Neuronal stem cell (in vitro differentiated cells): ENCODE data around the gene CFAP20.
A peak's percentile ranks its signal among the peaks of the same experiment; 100 is the strongest.

Experiments used
- DNase-seq: peaks from one replicate; pipeline ENCODE4 v3.0.0-alpha.2; 2013; ENCODE audit warnings: low spot score
- H2AFZ ChIP-seq: one replicate; pipeline ENCODE4 v1.6.1; 2013; ENCODE audit warnings: mild to moderate bottlenecking, low read length, inconsistent platforms
- H2AK5ac ChIP-seq: 2 replicates; pipeline ENCODE4 v1.6.1; 2013; ENCODE audit warnings: low read depth, mild to moderate bottlenecking, inconsistent platforms, low read length, moderate library complexity, mixed read lengths
- H2BK120ac ChIP-seq: 2 replicates; pipeline ENCODE4 v1.6.1; 2013; ENCODE audit warnings: low read depth, mild to moderate bottlenecking, inconsistent platforms, low read length, moderate library complexity, mixed read lengths
- H2BK12ac ChIP-seq: one replicate; pipeline ENCODE4 v1.6.1; 2013; ENCODE audit warnings: low read length, inconsistent platforms
- H2BK15ac ChIP-seq: 2 replicates; pipeline ENCODE4 v1.6.1; 2013; ENCODE audit warnings: mild to moderate bottlenecking, low read length, inconsistent platforms, mixed read lengths
- H2BK5ac ChIP-seq: one replicate; pipeline ENCODE4 v1.6.1; 2013; ENCODE audit warnings: inconsistent platforms, mild to moderate bottlenecking, low read length, moderate library complexity
- H3K14ac ChIP-seq: one replicate; pipeline ENCODE4 v1.6.1; 2013; ENCODE audit warnings: low read length, inconsistent platforms
- H3K18ac ChIP-seq: 2 replicates; pipeline ENCODE4 v1.6.1; 2013; ENCODE audit warnings: low read length, inconsistent platforms
- H3K23ac ChIP-seq: 2 replicates; pipeline ENCODE4 v1.6.1; 2013; ENCODE audit warnings: low read depth, mild to moderate bottlenecking, mixed read lengths, low read length, inconsistent platforms; ENCODE audit not compliant: poor library complexity
- H3K27ac ChIP-seq: replicated peaks from 3 replicates; pipeline ENCODE4 v1.5.1; 2013; ENCODE audit warnings: low read length, inconsistent platforms
- H3K27me3 ChIP-seq, 3 experiments: 2 replicates each; pipeline ENCODE4 v1.6.1; 2013; ENCODE audit warnings: low read length in 3 of 3, mild to moderate bottlenecking in 2 of 3, inconsistent platforms in 1 of 3, low read depth in 1 of 3, mixed read lengths in 1 of 3, moderate library complexity in 1 of 3; ENCODE audit not compliant: control insufficient read depth in 3 of 3, insufficient read depth in 3 of 3
- H3K36me3 ChIP-seq, 2 donors: replicated peaks in 1 of 2; 2 replicates each; pipeline ENCODE4 v1.6.1; 2013; ENCODE audit warnings: low read length in 2 of 2; ENCODE audit not compliant: control insufficient read depth in 2 of 2, insufficient read depth in 2 of 2
- H3K4ac ChIP-seq: 2 replicates; pipeline ENCODE4 v1.6.1; 2013; ENCODE audit warnings: inconsistent platforms, mild to moderate bottlenecking, low read length, moderate library complexity
- H3K4me1 ChIP-seq, 2 donors: 1 replicate in 1 of 2; 2 replicates in 1 of 2; pipeline ENCODE4 v1.6.1; 2013; ENCODE audit warnings: low read length in 2 of 2, low read depth in 1 of 2; ENCODE audit not compliant: control insufficient read depth in 2 of 2, insufficient read depth in 1 of 2
- H3K4me2 ChIP-seq: one replicate; pipeline ENCODE4 v1.6.1; 2013; ENCODE audit warnings: mild to moderate bottlenecking, low read length, inconsistent platforms; ENCODE audit not compliant: insufficient read depth, poor library complexity, severe bottlenecking
- H3K4me3 ChIP-seq, 2 donors: 2 replicates each; pipeline ENCODE4 v1.5.1; 2013; ENCODE audit warnings: low read length in 2 of 2, mild to moderate bottlenecking in 2 of 2, inconsistent platforms in 1 of 2, moderate library complexity in 1 of 2
- H3K79me1 ChIP-seq: one replicate; pipeline ENCODE4 v1.6.1; 2013; ENCODE audit warnings: low read depth, mild to moderate bottlenecking, inconsistent platforms, low read length, moderate library complexity
- H3K9ac ChIP-seq: one replicate; pipeline ENCODE4 v1.6.1; 2013; ENCODE audit warnings: mild to moderate bottlenecking, low read depth, low read length, inconsistent platforms; ENCODE audit not compliant: poor library complexity
- H3K9me3 ChIP-seq, 2 donors: replicated peaks in 1 of 2; 2 replicates each; pipeline versions ENCODE3 to v1.6.1; 2013; ENCODE audit warnings: low read length in 2 of 2, mild to moderate bottlenecking in 2 of 2, inconsistent platforms in 1 of 2, low read depth in 1 of 2, mixed read lengths in 1 of 2, moderate library complexity in 1 of 2; ENCODE audit not compliant: control insufficient read depth in 2 of 2, insufficient read depth in 1 of 2
- H4K8ac ChIP-seq: one replicate; pipeline ENCODE4 v1.6.1; 2013; ENCODE audit warnings: low read depth, mild to moderate bottlenecking, inconsistent platforms, low read length, moderate library complexity
- H4K91ac ChIP-seq: one replicate; pipeline ENCODE4 v1.6.1; 2013; ENCODE audit warnings: low read length, low read depth, mild to moderate bottlenecking, inconsistent platforms; ENCODE audit not compliant: poor library complexity
- WGBS, 2 donors: extraction: QIAGEN DNeasy Blood & Tissue Kit; methylation state at CpG; one replicate each; pipeline ENCODE4 v1.1.7; 2013; ENCODE audit warnings: missing lambda C conversion rate in 2 of 2, mixed read lengths in 1 of 2; ENCODE audit not compliant: insufficient read length in 2 of 2, insufficient replicate concordance in 1 of 2; ENCODE audit errors: extremely low coverage in 2 of 2; 5-methylcytosine and 5-hydroxymethylcytosine counted together

Gene CFAP20

GRCh38 chr16:58116529-58116928, 12.7 kb downstream of the CFAP20 start:
- no peak overlapping the region for H3K14ac ChIP-seq
- no peak overlapping the region for H3K27ac ChIP-seq
- H2BK12ac ChIP-seq: no peak overlapping the region
- no peak overlapping the region for H4K8ac ChIP-seq
- H2BK5ac ChIP-seq: no peak overlapping the region
- H3K79me1 ChIP-seq: no peaks in the 10 kb centered on the region
- no peak overlapping the region for H3K18ac ChIP-seq
- no peak overlapping the region for H2BK15ac ChIP-seq
- peaks cover 29 to 52% of the 10 kb centered on the region in 2 donors for H3K36me3 ChIP-seq
- H3K4me2 ChIP-seq: no peak overlapping the region
- no peaks in the 10 kb centered on the region for H3K27me3 ChIP-seq
- no CpG with 5 or more reads among the region's 6 CpGs for WGBS, 2 donors
- H3K4me3 ChIP-seq: no peak overlapping the region
- H3K9me3 ChIP-seq: peaks cover 3 to 5% of the 10 kb centered on the region in 2 donors
- no peak for DNase-seq
- H3K4me1 ChIP-seq: peaks cover 10 to 17% of the 10 kb centered on the region in 2 donors
- H3K9ac ChIP-seq: no peak overlapping the region
- no peak overlapping the region for H3K23ac ChIP-seq
- no peak overlapping the region for H2AFZ ChIP-seq
- H2BK120ac ChIP-seq: no peak overlapping the region
- no peak overlapping the region for H3K4ac ChIP-seq
- no peak overlapping the region for H4K91ac ChIP-seq
- H2AK5ac ChIP-seq: no peak overlapping the region

- Histone ChIP-seq H2BK120ac (no peak overlapping the region), H3K27me3 (no peaks in the 10 kb centered on the region), H3K4me3 (no peak overlapping the region), H2BK5ac (no peak overlapping the region), H3K27ac (no peak overlapping the region), H3K23ac (no peak overlapping the region), H2BK12ac (no peak overlapping the region), H4K8ac (no peak overlapping the region), H3K4me1 (peaks cover 12 to 15% of the 10 kb centered on the region in 2 donors), H2AFZ (no peak overlapping the region), H3K36me3 (peaks cover 29 to 52% of the 10 kb centered on the region in 2 donors), H3K4me2 (no peak overlapping the region), H3K18ac (no peak overlapping the region), H3K4ac (no peak overlapping the region), H3K79me1 (no peaks in the 10 kb centered on the region), H3K14ac (no peak overlapping the region), H3K9ac (no peak overlapping the region), H3K9me3 (peaks cover 3 to 5% of the 10 kb centered on the region in 2 donors), H4K91ac (no peak overlapping the region), H2BK15ac (no peak overlapping the region), H2AK5ac (no peak overlapping the region)
- WGBS, 2 donors: no CpG with 5 or more reads among the region's 6 CpGs
- DNase-seq: no peak
These were observed 13.1 kb downstream of the CFAP20 start for GRCh38 chr16:58116081-58116480.

GRCh38 chr16:58114827-58115825, 14.1 kb downstream of the CFAP20 start:
- H2BK5ac ChIP-seq: no peak overlapping the region
- peaks cover 3 to 5% of the 10 kb centered on the region in 2 donors for H3K9me3 ChIP-seq
- H3K27ac ChIP-seq: no peak overlapping the region
- H4K8ac ChIP-seq: no peak overlapping the region
- no peak overlapping the region for H3K4me2 ChIP-seq
- DNase-seq: no peak
- no peak overlapping the region for H3K18ac ChIP-seq
- H3K14ac ChIP-seq: no peak overlapping the region
- no peaks in the 10 kb centered on the region for H3K27me3 ChIP-seq
- H3K9ac ChIP-seq: no peak overlapping the region
- no peak overlapping the region for H2AFZ ChIP-seq
- no peak overlapping the region for H2BK120ac ChIP-seq
- no peaks in the 10 kb centered on the region for H3K79me1 ChIP-seq
- no peak overlapping the region for H3K4ac ChIP-seq
- peaks cover 12 to 16% of the 10 kb centered on the region in 2 donors for H3K4me1 ChIP-seq
- WGBS, 2 donors: no CpG with 5 or more reads among the region's 23 CpGs
- no peak overlapping the region for H4K91ac ChIP-seq
- H2BK12ac ChIP-seq: no peak overlapping the region
- H3K23ac ChIP-seq: no peak overlapping the region
- no peak overlapping the region for H3K4me3 ChIP-seq
- no peak overlapping the region for H2BK15ac ChIP-seq
- H3K36me3 ChIP-seq: peaks cover 29 to 52% of the 10 kb centered on the region in 2 donors
- no peak overlapping the region for H2AK5ac ChIP-seq

- Histone ChIP-seq H3K4me2 (no peak overlapping the region), H4K91ac (no peak overlapping the region), H2AFZ (no peak overlapping the region), H2BK12ac (no peak overlapping the region), H3K14ac (no peak overlapping the region), H3K23ac (no peak overlapping the region), H3K79me1 (no peaks in the 10 kb centered on the region), H3K18ac (no peak overlapping the region), H2BK15ac (no peak overlapping the region), H3K4me3 (no peak overlapping the region), H2BK5ac (no peak overlapping the region), H2BK120ac (no peak overlapping the region), H4K8ac (no peak overlapping the region), H3K27ac (no peak overlapping the region), H3K36me3 (peaks cover 23 to 38% of the 10 kb centered on the region in 2 donors), H3K4ac (no peak overlapping the region), H3K4me1 (peaks cover 15 to 16% of the 10 kb centered on the region in 2 donors), H3K9me3 (peaks cover 3 to 5% of the 10 kb centered on the region in 2 donors), H3K27me3 (no peaks in the 10 kb centered on the region), H2AK5ac (peak overlapping the region; percentile 16), H3K9ac (no peak overlapping the region)
- WGBS, 2 donors: no CpG with 5 or more reads among the region's 3 CpGs
- DNase-seq: no peak
These were observed 17.9 kb downstream of the CFAP20 start for GRCh38 chr16:58111302-58111627.
